Nephron progenitor cell (in vitro differentiated cells): ENCODE results near the gene URI1.

Source experiments
- DNase-seq: peaks from one replicate; pipeline ENCODE4 v3.0.0; 2021
- H3K27ac Mint-ChIP-seq: 2 replicates; pipeline ENCODE4 v1.8.0; 2021; ENCODE audit warnings: mild to moderate bottlenecking, moderate library complexity, mixed read lengths
- H3K27me3 Mint-ChIP-seq: 2 replicates; pipeline ENCODE4 v1.8.0; 2021; ENCODE audit warnings: mild to moderate bottlenecking, low read depth, mixed read lengths; ENCODE audit not compliant: poor library complexity
- H3K36me3 Mint-ChIP-seq: 2 replicates; pipeline ENCODE4 v1.8.0; 2021; ENCODE audit warnings: low read depth, mixed read lengths
- H3K4me1 Mint-ChIP-seq: 2 replicates; pipeline ENCODE4 v1.8.0; 2021; ENCODE audit warnings: mixed read lengths
- H3K4me3 Mint-ChIP-seq: 2 replicates; pipeline ENCODE4 v1.8.0; 2021; ENCODE audit warnings: mild to moderate bottlenecking, moderate library complexity, mixed read lengths
- H3K9me3 Mint-ChIP-seq: 2 replicates; pipeline ENCODE4 v1.8.0; 2021; ENCODE audit warnings: mild to moderate bottlenecking, moderate library complexity, mixed read lengths
- TF ChIP-seq, protein P1 (sequence below): fragments of 200-600 bp; sonication (generic); IDR thresholded peaks from 2 replicates; pipeline ENCODE4 v1.5.0; 2021; ENCODE audit warnings: antibody characterized with exemption

The URI1 gene

DNA sequence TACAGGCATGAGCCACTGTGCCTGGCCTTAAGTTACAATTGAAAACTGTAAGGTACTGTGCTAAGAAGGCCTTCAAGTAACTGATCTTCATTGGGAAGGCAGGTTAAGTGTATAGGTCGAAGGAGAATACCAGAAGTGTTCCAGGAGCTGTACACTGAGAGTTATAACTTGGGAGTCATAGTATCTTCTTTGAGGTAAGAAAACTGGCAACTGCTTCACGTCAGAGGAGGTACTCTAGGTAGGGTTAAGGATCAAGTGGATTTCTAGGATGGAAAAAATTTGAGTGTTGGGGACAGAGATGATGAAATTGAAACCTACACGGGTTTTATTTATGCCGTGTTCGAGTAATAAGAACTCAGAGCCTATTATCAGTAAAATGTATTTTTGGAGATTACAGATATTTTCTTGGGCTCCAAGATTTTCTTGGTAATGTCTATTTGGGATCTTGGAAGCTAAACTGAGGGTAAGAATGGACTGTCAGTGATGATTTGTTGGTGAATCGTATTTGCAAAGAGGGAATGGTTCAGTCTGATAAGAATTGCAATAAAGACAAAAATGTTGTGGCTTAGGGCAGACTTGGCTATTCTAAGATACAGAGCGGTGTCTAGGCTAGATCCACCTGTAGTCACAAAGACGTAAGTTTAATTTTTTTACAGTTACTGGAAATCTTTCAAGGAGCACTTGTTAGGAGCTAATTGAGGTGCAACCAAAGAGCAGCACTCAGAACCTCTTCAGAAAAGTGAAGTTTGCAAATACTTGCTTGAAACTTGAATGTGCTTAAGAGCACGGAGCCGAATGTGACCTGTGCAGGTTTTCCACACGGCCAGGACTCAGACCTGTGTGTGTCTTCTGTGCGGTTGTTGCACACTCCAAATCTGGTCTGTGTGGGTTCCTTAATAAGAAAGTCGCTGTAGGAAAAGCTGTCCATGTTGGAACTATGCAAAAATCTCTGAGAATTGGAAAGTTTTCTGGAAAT is 102.5 kb downstream of the URI1 start:
- H3K27ac Mint-ChIP-seq, result no peak overlapping the region
- H3K4me3 Mint-ChIP-seq, result no peak overlapping the region
- TF ChIP-seq, protein P1, sequence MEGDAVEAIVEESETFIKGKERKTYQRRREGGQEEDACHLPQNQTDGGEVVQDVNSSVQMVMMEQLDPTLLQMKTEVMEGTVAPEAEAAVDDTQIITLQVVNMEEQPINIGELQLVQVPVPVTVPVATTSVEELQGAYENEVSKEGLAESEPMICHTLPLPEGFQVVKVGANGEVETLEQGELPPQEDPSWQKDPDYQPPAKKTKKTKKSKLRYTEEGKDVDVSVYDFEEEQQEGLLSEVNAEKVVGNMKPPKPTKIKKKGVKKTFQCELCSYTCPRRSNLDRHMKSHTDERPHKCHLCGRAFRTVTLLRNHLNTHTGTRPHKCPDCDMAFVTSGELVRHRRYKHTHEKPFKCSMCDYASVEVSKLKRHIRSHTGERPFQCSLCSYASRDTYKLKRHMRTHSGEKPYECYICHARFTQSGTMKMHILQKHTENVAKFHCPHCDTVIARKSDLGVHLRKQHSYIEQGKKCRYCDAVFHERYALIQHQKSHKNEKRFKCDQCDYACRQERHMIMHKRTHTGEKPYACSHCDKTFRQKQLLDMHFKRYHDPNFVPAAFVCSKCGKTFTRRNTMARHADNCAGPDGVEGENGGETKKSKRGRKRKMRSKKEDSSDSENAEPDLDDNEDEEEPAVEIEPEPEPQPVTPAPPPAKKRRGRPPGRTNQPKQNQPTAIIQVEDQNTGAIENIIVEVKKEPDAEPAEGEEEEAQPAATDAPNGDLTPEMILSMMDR, result no peak
- H3K36me3 Mint-ChIP-seq, result peaks cover 36% of the 10 kb centered on the region
- H3K9me3 Mint-ChIP-seq, result peaks cover 22% of the 10 kb centered on the region
- H3K4me1 Mint-ChIP-seq, result peaks cover 16% of the 10 kb centered on the region
- DNase-seq, result no peak
- peaks cover 3% of the 10 kb centered on the region for H3K27me3 Mint-ChIP-seq

DNA sequence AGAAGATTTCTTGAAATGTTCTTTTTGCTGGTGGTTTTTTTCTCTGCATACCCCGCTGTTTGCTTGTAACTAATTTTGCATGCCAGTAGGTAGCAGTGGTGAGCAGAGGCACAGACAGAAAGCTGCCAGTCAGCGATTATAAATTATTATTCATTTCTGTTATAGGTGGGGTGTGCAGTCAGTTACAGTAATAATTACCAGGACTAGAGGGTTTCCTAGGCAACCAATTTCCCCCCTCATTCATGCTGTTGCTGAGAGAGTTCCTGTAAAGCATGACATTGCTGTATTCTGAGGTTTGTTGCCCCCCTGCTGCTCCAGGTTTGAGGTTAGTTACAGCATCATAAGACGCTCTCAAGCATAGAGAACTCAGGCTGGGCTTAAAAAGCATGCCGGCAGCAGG is 104.5 kb downstream of the URI1 start:
- peaks cover 3% of the 10 kb centered on the region for H3K27me3 Mint-ChIP-seq
- peaks cover 16% of the 10 kb centered on the region for H3K36me3 Mint-ChIP-seq
- TF ChIP-seq, protein P1, result peak; percentile 41
- peaks cover 3% of the 10 kb centered on the region for H3K9me3 Mint-ChIP-seq
- H3K4me1 Mint-ChIP-seq, result peaks cover 20% of the 10 kb centered on the region
- no peak overlapping the region for H3K4me3 Mint-ChIP-seq
- no peak overlapping the region for H3K27ac Mint-ChIP-seq
- DNase-seq, result no peak

DNA sequence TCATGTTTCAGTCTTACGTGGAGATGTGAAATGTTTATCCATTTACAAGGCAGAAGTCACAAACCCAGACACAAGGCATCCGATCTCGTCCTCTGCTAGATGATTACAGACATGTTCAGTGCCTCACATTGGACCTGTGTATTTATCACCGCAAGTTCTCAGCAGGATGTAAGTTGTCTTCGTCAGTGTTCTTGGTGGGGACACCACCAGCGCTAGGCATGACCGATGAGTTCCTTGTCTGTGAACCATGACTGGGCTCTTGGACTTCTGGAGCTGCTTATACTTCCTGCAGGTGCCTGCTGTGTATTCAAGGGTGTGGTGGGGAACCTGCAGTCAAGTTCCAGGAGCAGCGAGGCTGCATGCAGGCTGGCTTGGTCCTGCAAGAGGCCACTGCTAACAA is 105.4 kb downstream of the URI1 start:
- Mint-ChIP-seq H3K36me3 (peaks cover 7% of the 10 kb centered on the region), H3K27me3 (peaks cover 3% of the 10 kb centered on the region)
- TF ChIP-seq, protein P1, result no peak

DNA sequence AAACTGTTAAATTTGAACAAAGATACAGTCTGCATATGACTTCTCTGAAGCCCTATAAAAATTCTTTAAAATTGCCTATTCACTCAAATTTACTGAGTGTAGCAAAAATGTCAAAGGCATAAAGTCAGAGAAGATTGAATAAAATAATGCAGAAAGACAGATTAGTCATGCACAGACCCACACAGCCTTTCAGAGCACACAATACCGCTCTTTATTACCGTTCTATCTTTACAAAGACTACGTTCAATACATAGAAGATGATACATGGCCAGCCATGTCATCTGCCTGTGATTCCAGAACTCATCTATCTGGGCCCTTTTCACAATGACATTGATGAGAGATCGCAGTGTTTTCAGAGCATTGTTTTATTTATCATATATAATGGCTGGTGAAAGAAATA is 107.2 kb downstream of the URI1 start:
- H3K27ac Mint-ChIP-seq, result no peak overlapping the region

More for the DNA sequence above, 105.4 kb downstream of the URI1 start:
- H3K4me3 Mint-ChIP-seq, result no peak overlapping the region
- DNase-seq, result no peak
- H3K4me1 Mint-ChIP-seq, result peaks cover 29% of the 10 kb centered on the region
- H3K9me3 Mint-ChIP-seq, result no peaks in the 10 kb centered on the region
- no peak overlapping the region for H3K27ac Mint-ChIP-seq

DNA sequence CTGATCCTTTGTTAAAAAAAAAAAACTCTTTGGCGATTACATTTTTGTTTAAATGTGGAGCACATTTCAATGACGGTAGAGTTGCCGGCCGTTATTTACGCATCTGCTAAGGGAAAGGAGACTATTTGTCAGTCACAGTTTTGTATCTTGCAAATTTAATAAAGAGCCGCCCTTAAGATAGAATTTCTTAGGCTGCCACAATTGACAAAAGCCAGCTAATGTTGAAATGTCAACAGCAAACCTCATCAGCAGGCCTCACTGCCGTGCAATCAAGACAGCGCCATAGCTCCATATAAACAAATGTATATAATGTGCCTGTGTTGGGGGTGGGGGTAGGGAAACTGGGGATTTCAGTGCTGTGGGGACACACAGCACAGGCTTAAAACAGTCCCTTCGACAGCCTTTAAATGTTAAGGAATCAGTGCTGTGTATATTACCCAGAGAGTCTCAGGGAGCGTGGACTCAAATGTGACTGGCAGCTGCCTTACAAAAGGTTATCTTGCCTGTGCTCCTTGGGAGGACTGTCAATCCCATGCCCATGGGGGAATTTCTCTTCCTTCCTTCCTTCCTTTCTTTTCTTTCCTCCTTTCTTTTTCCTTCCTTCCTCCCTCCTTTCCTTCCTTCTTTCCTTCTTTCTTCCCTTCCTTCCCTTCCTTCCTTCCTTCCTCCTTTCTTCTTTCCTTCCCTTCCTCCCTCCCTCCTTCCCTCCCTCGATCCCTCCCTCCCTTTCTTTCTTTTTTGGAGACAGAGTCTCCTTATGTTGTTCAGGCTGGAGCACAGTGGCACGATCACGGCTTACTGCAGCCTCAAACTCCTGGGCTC is 108.0 kb downstream of the URI1 start:
- TF ChIP-seq, protein P1, result no peak
- H3K4me1 Mint-ChIP-seq, result peaks cover 29% of the 10 kb centered on the region
- no peaks in the 10 kb centered on the region for H3K27me3 Mint-ChIP-seq
- H3K4me3 Mint-ChIP-seq, result no peak overlapping the region
- no peaks in the 10 kb centered on the region for H3K36me3 Mint-ChIP-seq
- H3K9me3 Mint-ChIP-seq, result no peaks in the 10 kb centered on the region
- no peak overlapping the region for H3K27ac Mint-ChIP-seq
- DNase-seq, result no peak

More for the DNA sequence above, 107.2 kb downstream of the URI1 start:
- Mint-ChIP-seq H3K4me1 (peaks cover 29% of the 10 kb centered on the region), H3K9me3 (no peaks in the 10 kb centered on the region), H3K27me3 (no peaks in the 10 kb centered on the region), H3K36me3 (no peaks in the 10 kb centered on the region), H3K4me3 (no peak overlapping the region)
- no peak for DNase-seq
- TF ChIP-seq, protein P1, result no peak
